ENCODE results near the gene RBP3. TPM values are rescaled to one million over a fixed set of nuclear protein-coding genes. Genes with fewer than 3 reads are reported as not detected.
A peak's percentile ranks its signal among the peaks of the same experiment; 100 is the strongest.

The RBP3 gene
- total and polyA plus RNA-seq, 7 donors: not detected

- H3K4me3 ChIP-seq: no peak overlapping the region
- H3K27ac ChIP-seq: no peak overlapping the region
- DNase-seq: no peak
- H3K36me3 ChIP-seq: no peaks in the 10 kb centered on the region
- TF ChIP-seq POLR2AphosphoS5 (IDR thresholded peaks at IDR 0.05) (no peak), EP300 (IDR thresholded peaks at IDR 0.05) (no peak), POLR2A (IDR thresholded peaks at IDR 0.05) (no peak)
- TF ChIP-seq, protein P1, sequence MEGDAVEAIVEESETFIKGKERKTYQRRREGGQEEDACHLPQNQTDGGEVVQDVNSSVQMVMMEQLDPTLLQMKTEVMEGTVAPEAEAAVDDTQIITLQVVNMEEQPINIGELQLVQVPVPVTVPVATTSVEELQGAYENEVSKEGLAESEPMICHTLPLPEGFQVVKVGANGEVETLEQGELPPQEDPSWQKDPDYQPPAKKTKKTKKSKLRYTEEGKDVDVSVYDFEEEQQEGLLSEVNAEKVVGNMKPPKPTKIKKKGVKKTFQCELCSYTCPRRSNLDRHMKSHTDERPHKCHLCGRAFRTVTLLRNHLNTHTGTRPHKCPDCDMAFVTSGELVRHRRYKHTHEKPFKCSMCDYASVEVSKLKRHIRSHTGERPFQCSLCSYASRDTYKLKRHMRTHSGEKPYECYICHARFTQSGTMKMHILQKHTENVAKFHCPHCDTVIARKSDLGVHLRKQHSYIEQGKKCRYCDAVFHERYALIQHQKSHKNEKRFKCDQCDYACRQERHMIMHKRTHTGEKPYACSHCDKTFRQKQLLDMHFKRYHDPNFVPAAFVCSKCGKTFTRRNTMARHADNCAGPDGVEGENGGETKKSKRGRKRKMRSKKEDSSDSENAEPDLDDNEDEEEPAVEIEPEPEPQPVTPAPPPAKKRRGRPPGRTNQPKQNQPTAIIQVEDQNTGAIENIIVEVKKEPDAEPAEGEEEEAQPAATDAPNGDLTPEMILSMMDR (IDR thresholded peaks at IDR 0.05): no peak
- intact Hi-C loops (cut with DNase I): no loop called here
- 73 to 85% methylated on average over 4 of the region's 4 CpGs for WGBS, 2 donors
- H3K27me3 ChIP-seq: peaks cover 0 to 9% (median 0%) of the 10 kb centered on the region in 3 donors
- no peaks in the 10 kb centered on the region for H3K9me3 ChIP-seq
- H3K4me1 ChIP-seq: peaks cover 0 to 13% (median 12%) of the 10 kb centered on the region in 4 donors
These were observed 30.0 kb downstream of the RBP3 start for GRCh38 chr10:47378183-47378510.

- H3K4me3 ChIP-seq: no peak overlapping the region
- TF ChIP-seq EP300 (IDR thresholded peaks at IDR 0.05) (no peak), POLR2A (IDR thresholded peaks at IDR 0.05) (no peak), POLR2AphosphoS5 (IDR thresholded peaks at IDR 0.05) (no peak)
- TF ChIP-seq, protein P1 (IDR thresholded peaks at IDR 0.05): no peak
- no peaks in the 10 kb centered on the region for H3K36me3 ChIP-seq
- H3K27me3 ChIP-seq: peaks cover 0 to 9% (median 0%) of the 10 kb centered on the region in 3 donors
- no peak overlapping the region for H3K27ac ChIP-seq
- intact Hi-C loops (cut with DNase I): no loop called here
- peak; percentile 44 for DNase-seq
- peaks cover 0 to 16% (median 15%) of the 10 kb centered on the region in 4 donors for H3K4me1 ChIP-seq
- WGBS, 2 donors: 85 to 86% methylated on average over 15 of the region's 15 CpGs
- no peaks in the 10 kb centered on the region for H3K9me3 ChIP-seq
These were observed 30.7 kb downstream of the RBP3 start for GRCh38 chr10:47378606-47379444.

DNA sequence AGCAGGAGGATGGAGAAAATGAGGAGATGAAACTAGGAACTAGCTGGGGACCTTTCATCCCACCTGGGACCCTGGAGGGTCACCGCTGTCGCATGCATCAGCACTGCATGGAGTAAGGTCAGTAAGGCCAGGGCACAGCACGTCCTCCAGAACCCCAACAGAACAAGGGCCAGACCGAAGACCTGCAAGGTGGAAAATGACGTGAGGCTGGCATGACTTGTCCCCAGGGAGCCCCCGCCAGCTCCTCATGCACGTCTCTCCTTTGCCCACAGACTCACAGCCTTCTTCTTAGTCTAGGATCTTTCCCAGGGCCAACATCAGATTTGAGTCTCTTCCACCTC is 31.3 kb downstream of the RBP3 start:
- Histone ChIP-seq H3K4me1 (peaks cover 0 to 18% (median 16%) of the 10 kb centered on the region in 4 donors), H3K4me3 (no peak overlapping the region), H3K9me3 (no peaks in the 10 kb centered on the region), H3K27ac (no peak overlapping the region), H3K27me3 (peaks cover 0 to 9% (median 0%) of the 10 kb centered on the region in 3 donors), H3K36me3 (no peaks in the 10 kb centered on the region)
- DNase-seq: peak; percentile 22
- TF ChIP-seq POLR2AphosphoS5 (IDR thresholded peaks at IDR 0.05) (no peak), EP300 (IDR thresholded peaks at IDR 0.05) (no peak), POLR2A (IDR thresholded peaks at IDR 0.05) (no peak)
- TF ChIP-seq, protein P1 (IDR thresholded peaks at IDR 0.05): no peak
- intact Hi-C loops (cut with DNase I): no loop called here
- WGBS, 2 donors: 83 to 84% methylated on average over 7 of the region's 7 CpGs

GRCh38 chr10:47379901-47380300 is 31.7 kb downstream of the RBP3 start:
- TF ChIP-seq POLR2AphosphoS5 (IDR thresholded peaks at IDR 0.05) (no peak), POLR2A (IDR thresholded peaks at IDR 0.05) (no peak), EP300 (IDR thresholded peaks at IDR 0.05) (no peak)
- TF ChIP-seq, protein P1 (IDR thresholded peaks at IDR 0.05): no peak
- 69 to 73% methylated on average over 11 of the region's 11 CpGs for WGBS, 2 donors
- Histone ChIP-seq H3K36me3 (no peaks in the 10 kb centered on the region), H3K27me3 (peaks cover 0 to 9% (median 0%) of the 10 kb centered on the region in 3 donors), H3K4me3 (no peak overlapping the region), H3K4me1 (peaks cover 0 to 13% (median 11%) of the 10 kb centered on the region in 4 donors), H3K9me3 (no peaks in the 10 kb centered on the region), H3K27ac (no peak overlapping the region)
- intact Hi-C loops (cut with DNase I): no loop called here
- DNase-seq: peak; percentile 46

Measured in sigmoid colon (tissue), 7 donors.